Epidermal melanocyte (primary cell): ENCODE data around the gene NKAIN4.
"Not testable (repeated sequence)": the region's sequence is repeated elsewhere in the genome, so short reads cannot be mapped to it uniquely, and the experiment has no call there.

ENCODE experiments used
- DNase-seq: peaks from one replicate; pipeline ENCODE4 v3.0.0; 2011; ENCODE audit warnings: low spot score; ENCODE audit not compliant: insufficient read length

Gene NKAIN4

DNA sequence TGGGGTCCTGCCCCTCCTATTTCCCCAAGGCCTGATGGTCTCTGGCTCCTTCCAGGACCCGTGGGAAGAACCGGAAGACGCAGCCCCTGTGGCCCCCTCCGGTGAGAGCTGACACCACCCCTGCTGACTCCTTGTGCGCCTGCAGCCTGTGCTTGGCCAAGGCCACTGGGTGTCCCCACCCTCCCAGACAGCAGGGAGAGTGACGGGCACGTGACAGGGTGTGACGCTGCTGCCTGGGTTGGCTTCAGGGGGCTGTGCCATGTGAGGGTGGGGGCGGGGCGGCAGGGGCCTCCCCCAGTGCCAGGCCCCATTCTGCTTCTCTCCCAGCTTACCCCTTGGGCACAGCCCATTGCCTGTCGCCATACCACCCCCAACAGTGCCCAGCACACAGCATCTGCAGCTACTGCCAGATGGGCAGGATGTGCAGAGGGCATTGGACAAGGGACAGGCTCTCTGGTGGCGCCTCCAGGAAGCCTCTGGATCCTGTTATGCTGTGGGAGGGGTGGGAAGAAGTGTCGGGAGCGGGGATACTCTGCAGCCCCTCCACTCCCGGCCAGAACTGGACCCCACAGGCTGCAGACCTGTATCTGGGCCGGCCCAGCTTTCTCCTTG is 15.6 kb downstream of the NKAIN4 start:
- no peak for DNase-seq

- no peak for DNase-seq
Observed at GRCh38 chr20:63238031-63238430, 16.2 kb downstream of the NKAIN4 start.

GRCh38 chr20:63236116-63236837 is 18.0 kb downstream of the NKAIN4 start:
- DNase-seq: no peak

DNA sequence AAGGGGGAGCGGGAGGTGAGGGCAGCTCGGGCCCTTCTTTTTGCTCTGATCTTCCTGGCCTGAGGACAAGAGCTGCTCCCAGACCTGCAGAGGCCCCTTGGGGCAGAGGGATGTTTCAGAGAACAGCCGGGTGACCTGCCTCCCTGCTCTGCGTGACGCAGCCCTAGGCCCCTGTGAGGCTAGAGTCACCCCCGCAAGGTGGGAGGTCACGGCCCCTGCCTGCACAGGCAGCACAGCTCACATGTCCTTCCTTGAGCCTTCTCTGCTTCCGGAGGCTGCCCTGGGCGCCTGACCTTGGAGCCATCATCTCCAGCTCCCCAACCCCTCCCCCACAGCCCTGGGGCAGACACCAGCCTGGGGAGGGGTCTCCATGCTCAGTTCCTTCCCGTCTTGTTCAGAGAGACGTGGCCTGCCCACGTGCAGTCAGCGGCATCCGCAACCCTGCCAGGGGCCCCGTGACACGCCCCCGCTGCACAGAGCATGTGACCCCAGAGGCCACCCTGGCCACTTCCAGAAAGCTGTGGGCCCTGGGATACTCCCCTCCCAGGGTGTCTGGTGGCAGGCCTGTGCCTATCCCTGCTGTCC is 18.8 kb downstream of the NKAIN4 start, which contains the start of gene BIRC7:
Gene BIRC7, plus strand, starts transcription at position 507 of the 585 bp plus-strand sequence. CDS start 192 bp downstream, outside the sequence.
- no peak for DNase-seq

DNA sequence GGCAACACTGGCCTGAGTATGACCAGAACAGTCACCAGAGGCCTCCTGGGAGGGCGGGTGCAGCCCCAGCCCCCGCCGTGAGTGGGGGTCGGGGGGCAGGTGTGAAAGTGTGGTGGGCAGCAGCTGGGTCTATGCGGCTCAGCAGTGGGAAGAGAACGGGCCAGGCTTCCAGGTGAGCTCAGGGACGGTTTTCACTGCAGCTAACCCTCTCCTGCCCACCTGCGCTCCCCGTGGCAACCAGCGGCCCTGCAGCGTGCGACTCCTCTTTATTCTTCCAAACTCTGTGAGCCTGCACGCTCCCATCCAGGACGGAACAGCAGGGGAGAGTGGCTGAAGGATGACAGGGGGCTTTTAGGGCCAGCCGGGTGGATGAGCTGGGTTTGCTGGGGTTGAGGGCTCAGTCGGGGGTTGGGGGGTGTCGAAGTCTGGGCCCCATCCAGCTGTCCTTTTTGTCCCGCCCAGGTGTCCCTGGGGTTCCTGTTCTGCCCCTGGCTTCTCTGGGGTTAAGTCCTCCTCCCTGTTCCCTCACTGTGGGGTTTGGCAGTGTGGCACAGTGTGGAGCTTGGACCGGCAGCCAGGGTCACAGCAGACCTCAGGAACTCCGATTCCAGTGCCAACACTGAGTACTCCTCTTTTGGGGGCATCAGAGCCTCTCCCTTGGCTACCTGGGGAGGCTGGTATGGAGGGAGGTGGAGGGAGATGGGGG is 19.4 kb downstream of the NKAIN4 start:
- DNase-seq: no peak

GRCh38 chr20:63233924-63234323 is 20.3 kb downstream of the NKAIN4 start:
- DNase-seq: no peak

DNA sequence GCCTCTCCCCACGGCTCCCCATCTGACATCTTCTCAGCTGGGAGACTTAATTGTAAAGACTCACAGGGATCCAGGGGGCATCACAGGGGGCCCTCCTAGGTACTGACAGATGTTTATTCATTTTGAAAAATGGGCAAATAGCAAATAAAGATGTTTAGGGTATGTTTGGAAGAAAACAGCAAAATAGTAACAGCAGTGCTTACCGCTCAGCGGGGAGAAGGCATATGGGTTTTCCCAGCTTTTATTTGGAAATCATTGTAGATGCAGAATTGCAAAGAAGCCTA is 21.3 kb downstream of the NKAIN4 start:
- no peak for DNase-seq

DNA sequence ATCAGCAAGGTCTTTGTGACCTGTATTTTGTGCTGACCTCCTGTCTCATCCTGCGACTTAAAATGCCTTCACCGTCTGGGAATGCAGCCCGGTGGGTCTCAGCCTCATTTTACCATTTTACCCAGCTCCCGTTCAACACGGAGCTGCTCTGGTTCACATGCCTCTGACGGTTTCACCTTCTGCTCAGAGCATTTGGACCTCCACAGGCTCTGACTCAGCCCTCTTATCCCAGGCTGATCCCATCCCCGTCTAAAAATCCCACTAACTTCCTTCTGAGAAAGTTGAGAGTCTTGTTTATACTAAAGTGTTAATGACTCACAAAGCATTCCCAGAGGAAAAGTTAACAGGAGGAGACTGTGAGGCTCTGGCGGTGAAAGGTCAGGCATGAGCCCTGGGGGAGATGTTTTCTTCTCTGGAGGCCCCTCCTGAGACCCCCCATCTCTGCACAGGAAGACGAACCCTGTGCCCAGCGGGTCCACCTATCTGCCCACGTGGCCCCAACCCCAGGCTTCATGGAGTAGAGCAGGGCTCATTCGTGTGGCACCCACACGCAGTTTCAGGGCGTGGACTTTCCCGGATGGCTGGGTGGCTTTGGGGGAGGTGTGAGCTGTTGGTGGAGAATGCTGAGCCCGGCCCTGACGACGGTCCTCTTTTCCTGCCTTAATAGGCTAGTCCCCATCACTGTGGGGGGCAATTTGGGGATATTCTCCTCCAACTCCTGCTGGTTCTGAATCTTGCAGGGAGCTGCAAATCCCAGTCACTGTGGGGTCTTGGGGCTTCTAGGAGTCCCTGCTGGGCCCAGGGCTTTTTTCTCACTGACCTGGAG is 21.8 kb downstream of the NKAIN4 start:
- no peak for DNase-seq

- no peak for DNase-seq
Observed at GRCh38 chr20:63230800-63231268, 23.4 kb downstream of the NKAIN4 start.

DNA sequence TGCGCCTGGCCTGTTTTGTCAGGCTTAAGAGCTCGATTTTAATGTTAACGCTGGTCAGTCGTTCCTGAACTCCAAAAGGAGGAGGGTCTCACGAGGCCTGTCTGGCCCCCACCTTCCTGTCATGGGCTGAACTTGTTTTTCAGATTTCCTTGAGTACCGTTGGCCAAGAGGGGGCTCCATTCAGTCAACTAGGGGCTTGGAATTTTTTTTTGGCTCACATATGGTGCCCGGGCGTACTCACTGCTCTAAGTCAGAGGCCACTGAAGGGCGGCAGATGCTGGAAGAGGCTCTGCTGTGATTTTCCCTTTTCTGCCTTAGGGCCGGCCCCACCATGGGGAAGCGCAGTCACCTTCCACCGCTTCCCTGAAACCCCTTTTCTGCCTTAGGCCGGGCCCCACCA is 25.5 kb downstream of the NKAIN4 start:
- no peak for DNase-seq

DNA sequence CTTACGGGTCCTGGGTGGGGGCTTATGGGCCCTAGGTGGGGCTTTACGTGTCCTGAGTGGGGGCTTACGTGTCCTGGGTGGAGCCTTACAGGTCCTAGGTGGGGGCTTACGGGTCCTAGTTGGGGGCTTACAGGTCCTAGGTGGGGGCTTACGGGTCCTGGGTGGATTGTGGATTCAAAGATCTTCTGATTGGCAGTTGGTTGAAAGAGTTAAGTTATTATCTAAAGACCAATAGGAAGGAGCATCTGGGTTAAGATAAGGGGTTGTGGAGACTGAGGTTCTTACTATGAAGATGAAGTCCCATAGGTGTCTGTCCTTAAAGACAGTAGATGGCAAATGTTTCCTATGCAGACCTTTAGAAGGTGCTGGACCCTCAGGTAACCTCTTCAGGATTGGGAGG is 27.0 kb downstream of the NKAIN4 start:
- DNase-seq: no peak

- DNase-seq: no peak
Observed at GRCh38 chr20:63226042-63226943, 28.0 kb downstream of the NKAIN4 start.

- no peak for DNase-seq
Observed at GRCh38 chr20:63225082-63225454, 29.2 kb downstream of the NKAIN4 start.

- DNase-seq: no peak
Observed at GRCh38 chr20:63224412-63225081, 29.7 kb downstream of the NKAIN4 start.

- DNase-seq: no peak
Observed at GRCh38 chr20:63223826-63224207, 30.4 kb downstream of the NKAIN4 start.

DNA sequence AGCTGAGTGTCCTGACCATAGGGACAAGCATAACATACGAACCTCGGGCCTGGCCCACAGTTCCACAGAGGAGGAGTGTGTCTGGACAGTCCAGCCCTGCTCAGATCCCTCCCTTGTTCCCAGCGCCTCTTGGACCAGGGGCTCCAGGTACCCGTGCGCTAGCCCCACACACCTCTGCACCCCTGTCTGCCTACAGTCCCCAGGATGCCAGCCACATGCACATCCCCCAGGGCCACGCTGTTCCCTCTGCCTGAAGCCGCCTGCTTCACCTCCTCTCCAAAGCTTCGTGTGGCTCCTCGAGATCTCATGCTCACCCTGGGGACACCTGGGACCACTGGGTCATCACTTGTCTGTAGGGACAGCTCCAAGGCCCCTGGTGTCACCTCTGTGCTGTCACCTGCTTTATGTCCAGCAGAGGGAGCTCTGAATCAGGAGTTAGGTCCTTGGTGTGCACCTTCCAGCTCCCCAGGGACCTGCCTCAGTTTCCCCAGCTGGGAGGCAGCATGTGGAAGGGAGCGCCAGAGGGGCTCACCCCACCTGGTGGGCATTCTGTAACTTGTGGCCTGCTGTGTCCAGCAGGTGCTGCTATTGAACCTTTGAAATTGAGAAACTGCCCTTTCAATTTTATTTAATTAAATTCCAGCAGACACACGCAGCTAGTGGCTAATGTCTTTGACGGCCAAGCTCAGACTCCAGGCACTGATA is 31.0 kb downstream of the NKAIN4 start:
- no peak for DNase-seq

DNA sequence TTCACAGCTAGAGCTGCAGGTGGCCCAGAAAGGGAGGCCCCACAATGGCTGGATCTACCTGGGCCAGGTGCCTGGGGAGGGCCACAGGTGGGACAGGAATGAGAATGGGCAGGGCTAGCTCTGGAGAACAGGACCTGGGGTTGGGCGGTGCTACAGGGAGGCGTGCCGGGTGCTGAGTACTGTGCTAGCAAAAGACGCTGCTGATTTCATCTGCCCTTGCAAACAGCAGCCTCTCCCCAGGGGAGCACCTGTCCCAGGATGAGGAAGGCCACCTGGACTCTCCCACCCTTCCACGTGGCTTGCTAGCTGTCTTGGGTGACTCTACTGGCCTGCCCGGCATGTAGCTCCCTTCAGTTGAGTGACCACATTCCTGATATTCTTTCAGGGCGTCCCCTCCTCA is 31.7 kb downstream of the NKAIN4 start:
- DNase-seq: no peak

- not testable (repeated sequence) for DNase-seq
Observed at GRCh38 chr20:63221400-63222053, 32.7 kb downstream of the NKAIN4 start.
